RWPE2 (cell line): ENCODE data around the gene MTAP.

Source experiments
- ATAC-seq: fragments of 200-7000 bp; cut with Tn5 transposase; 3 replicates; pipeline ENCODE4 v1.9.1; 2021; ENCODE audit warnings: low read depth
- DNase-seq: peaks from one replicate; pipeline ENCODE4 v3.0.0-alpha.2; 2020; ENCODE audit warnings: low spot score
- H3K27ac ChIP-seq: fragments of 450-650 bp; 2 replicates; pipeline ENCODE4 v1.5.1; 2017; ENCODE audit warnings: mild to moderate bottlenecking; ENCODE audit not compliant: poor library complexity, severe bottlenecking
- H3K27me3 ChIP-seq: fragments of 250-450 bp; sonication (Bioruptor Pico); 2 replicates; pipeline ENCODE4 v1.5.1; 2021; ENCODE audit warnings: mild to moderate bottlenecking, moderate library complexity; ENCODE audit not compliant: insufficient read depth, poor library complexity, severe bottlenecking
- H3K36me3 ChIP-seq: fragments of 250-450 bp; sonication (Bioruptor Pico); 2 replicates; pipeline ENCODE4 v1.5.1; 2020; ENCODE audit warnings: low read depth, mild to moderate bottlenecking, moderate library complexity
- H3K4me1 ChIP-seq: fragments of 250-450 bp; sonication (Bioruptor Pico); 2 replicates; pipeline ENCODE4 v1.5.1; 2021; ENCODE audit warnings: mild to moderate bottlenecking, moderate library complexity; ENCODE audit not compliant: insufficient read depth, poor library complexity, severe bottlenecking
- H3K4me3 ChIP-seq: fragments of 250-450 bp; sonication (Bioruptor Pico); 2 replicates; pipeline ENCODE4 v1.5.1; 2021; ENCODE audit warnings: mild to moderate bottlenecking, moderate library complexity; ENCODE audit not compliant: severe bottlenecking
- H3K9me3 ChIP-seq: fragments of 250-450 bp; sonication (Bioruptor Pico); 2 replicates; pipeline ENCODE4 v1.5.1; 2021; ENCODE audit warnings: mild to moderate bottlenecking, moderate library complexity; ENCODE audit not compliant: severe bottlenecking
- CTCF ChIP-seq: fragments of 450-650 bp; IDR thresholded peaks from one replicate; pipeline ENCODE4 v1.5.1; 2017; ENCODE audit warnings: mild to moderate bottlenecking, moderate library complexity; ENCODE audit not compliant: poor library complexity, severe bottlenecking

Gene MTAP

DNA sequence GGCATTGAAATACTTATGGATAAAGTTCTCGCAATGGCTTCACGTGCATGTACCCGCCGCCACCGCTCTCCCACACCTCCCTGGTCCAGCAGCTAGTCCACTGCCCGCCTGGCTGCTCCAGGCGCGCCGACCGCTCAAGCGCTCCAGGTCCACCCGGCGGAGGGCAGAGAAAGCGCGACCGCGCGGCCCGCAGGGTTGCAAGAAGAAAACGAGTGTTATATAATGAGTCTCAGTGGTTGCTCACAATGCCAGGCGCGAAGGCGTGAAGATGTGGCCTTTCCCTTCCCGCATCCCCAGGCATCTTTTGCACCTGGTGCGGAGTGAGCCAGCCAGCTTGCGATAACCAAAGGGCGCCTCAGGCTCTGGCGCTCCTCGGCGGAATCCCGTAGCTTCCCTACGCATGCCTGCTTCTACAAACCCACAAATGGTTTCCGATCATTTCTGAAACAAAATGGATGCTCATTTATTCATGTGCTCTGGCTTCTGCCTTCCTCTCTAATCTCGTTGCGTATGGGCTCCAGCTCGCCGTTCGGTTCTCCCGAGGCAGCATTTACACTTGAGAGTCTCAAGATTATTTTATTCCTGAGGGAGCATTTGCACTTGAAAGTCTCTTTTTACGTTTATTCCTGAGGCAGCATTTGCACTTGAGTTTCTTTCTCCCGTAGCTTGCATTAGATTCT lies 166.0 kb downstream of the MTAP start:
- Histone ChIP-seq H3K9me3 (no peaks in the 10 kb centered on the region), H3K27me3 (no peaks in the 10 kb centered on the region), H3K36me3 (peaks cover 63% of the 10 kb centered on the region), H3K27ac (no peak overlapping the region), H3K4me3 (no peak overlapping the region), H3K4me1 (peaks cover 10% of the 10 kb centered on the region)
- ATAC-seq (no peak), DNase-seq (no peak)
- TF ChIP-seq CTCF = no peak

GRCh38 chr9:21969011-21969940 lies 166.8 kb downstream of the MTAP start:
- Histone ChIP-seq H3K4me3 (no peak overlapping the region), H3K27ac (no peak overlapping the region), H3K36me3 (peaks cover 63% of the 10 kb centered on the region), H3K9me3 (no peaks in the 10 kb centered on the region), H3K27me3 (no peaks in the 10 kb centered on the region), H3K4me1 (peaks cover 10% of the 10 kb centered on the region)
- DNase-seq = no peak
- no peak for ATAC-seq
- no peak for TF ChIP-seq CTCF

DNA sequence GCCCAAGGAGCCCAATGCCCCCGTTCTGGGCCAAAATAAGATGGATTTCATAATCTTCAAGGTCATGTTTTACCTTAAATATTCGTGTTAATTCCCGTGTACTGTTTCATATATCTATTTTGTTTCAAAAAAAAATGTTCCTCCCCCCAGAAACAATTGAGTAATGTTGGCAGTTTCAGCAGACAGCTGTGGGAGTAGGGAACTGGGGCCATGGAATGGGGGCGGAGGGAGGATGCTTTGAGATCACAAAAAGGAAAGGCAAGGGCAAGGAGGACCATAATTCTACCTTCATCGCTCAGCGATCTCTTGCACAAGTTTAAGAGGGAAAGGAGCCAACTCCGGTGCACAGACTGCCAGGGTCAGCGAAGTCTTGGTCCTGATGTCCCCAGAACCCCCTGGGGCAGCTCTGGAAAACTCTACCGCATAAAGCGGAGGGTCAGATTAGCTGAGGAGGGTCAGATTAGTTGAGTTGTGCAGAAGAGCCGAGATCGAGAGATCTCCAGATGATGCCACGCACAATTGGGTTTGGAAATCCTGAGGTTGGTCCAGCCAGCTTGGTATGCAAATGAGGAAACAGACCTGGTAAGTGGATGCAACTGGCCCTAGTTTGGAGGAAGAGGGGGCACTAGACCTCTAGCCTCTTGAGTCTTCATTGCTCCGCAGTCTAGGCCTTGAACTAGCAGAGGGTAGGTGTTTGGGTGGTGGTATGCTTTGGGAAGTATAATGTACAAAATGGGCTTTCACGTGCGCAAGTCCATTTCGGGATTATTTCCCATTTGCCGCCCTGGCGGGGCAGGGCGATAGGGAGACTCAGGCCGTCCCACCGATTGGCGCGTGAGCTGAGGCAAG lies 167.7 kb downstream of the MTAP start:
- H3K27me3 ChIP-seq = no peaks in the 10 kb centered on the region
- no peak for TF ChIP-seq CTCF
- no peak for DNase-seq

GRCh38 chr9:21970800-21971640 lies 168.6 kb downstream of the MTAP start:
- Histone ChIP-seq H3K27me3 (no peaks in the 10 kb centered on the region), H3K4me3 (no peak overlapping the region), H3K9me3 (no peaks in the 10 kb centered on the region), H3K36me3 (peaks cover 63% of the 10 kb centered on the region), H3K4me1 (peaks cover 10% of the 10 kb centered on the region), H3K27ac (peak overlapping the region; percentile 90)
- no peak for TF ChIP-seq CTCF
- DNase-seq (no peak), ATAC-seq (no peak)

More for the DNA sequence above, 167.7 kb downstream of the MTAP start:
- H3K4me1 ChIP-seq = peaks cover 10% of the 10 kb centered on the region
- no peak overlapping the region for H3K27ac ChIP-seq
- ATAC-seq = no peak
- no peak overlapping the region for H3K4me3 ChIP-seq
- H3K9me3 ChIP-seq = no peaks in the 10 kb centered on the region
- peaks cover 63% of the 10 kb centered on the region for H3K36me3 ChIP-seq
